ENCODE results near the gene OR9A4.

DNA sequence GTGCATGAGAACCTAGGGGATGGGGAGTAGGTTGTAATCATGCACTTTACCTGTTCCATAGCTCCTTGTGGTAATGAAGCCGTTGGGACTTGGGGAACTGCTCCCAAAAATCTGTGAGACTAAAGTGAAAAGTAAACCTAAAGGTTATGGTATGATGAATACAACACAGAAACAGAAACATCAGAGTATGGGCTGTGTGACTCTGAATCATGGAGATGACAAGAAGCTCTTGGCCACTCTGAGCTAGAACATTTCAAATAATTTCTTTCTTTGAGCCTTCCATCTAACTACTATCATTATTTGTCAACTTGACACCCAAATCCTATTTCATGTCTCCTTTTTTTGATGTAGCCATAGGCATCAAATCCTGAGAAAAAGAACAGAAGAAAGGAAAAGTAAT, 27.6 kb downstream of the OR9A4 start:
- TF ChIP-seq EZH2 (IDR thresholded peaks at IDR 0.05; ENCODE audit: insufficient read depth, low read length) = no peak
- TF ChIP-seq, protein P1, sequence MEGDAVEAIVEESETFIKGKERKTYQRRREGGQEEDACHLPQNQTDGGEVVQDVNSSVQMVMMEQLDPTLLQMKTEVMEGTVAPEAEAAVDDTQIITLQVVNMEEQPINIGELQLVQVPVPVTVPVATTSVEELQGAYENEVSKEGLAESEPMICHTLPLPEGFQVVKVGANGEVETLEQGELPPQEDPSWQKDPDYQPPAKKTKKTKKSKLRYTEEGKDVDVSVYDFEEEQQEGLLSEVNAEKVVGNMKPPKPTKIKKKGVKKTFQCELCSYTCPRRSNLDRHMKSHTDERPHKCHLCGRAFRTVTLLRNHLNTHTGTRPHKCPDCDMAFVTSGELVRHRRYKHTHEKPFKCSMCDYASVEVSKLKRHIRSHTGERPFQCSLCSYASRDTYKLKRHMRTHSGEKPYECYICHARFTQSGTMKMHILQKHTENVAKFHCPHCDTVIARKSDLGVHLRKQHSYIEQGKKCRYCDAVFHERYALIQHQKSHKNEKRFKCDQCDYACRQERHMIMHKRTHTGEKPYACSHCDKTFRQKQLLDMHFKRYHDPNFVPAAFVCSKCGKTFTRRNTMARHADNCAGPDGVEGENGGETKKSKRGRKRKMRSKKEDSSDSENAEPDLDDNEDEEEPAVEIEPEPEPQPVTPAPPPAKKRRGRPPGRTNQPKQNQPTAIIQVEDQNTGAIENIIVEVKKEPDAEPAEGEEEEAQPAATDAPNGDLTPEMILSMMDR (IDR thresholded peaks at IDR 0.05; ENCODE audit: insufficient read depth, low read depth, low read length) = no peak
